Measurements from ENCODE around the gene EML6. TPM values are rescaled to one million over a fixed set of nuclear protein-coding genes. Genes with fewer than 3 reads are reported as not detected.

The EML6 gene
- total RNA-seq, 3 donors from 2014 or later (not counting 1 experiment from before 2014, with no cell fraction given): 1.7 to 3.2 (median 2.4) TPM

GRCh38 chr2:54757500-54757899 lies 34.0 kb downstream of the EML6 start:
- Histone ChIP-seq H3K9me3 (ENCODE audit: control insufficient read depth, insufficient read depth, low read length) (no peaks in the 10 kb centered on the region), H3K4me3 (ENCODE audit: low read length) (no peak overlapping the region), H3K27ac (ENCODE audit: low read length) (no peak overlapping the region), H3K36me3 (ENCODE audit: control insufficient read depth, insufficient read depth, low read length) (no peaks in the 10 kb centered on the region), H3K27me3 (ENCODE audit: control insufficient read depth, insufficient read depth, low read length) (no peaks in the 10 kb centered on the region), H3K4me1 (ENCODE audit: control insufficient read depth, insufficient read depth, low read length) (no peaks in the 10 kb centered on the region)
- no peak for TF ChIP-seq CTCF (IDR thresholded peaks at IDR 0.05)
- ATAC-seq (no peak), DNase-seq (no peak)
- intact Hi-C loops (cut with micrococcal nuclease): no loop called here
- H3K4me1 Mint-ChIP-seq: no peaks in the 10 kb centered on the region
- 64% methylated on average over 4 of the region's 4 CpGs for WGBS (ENCODE audit: insufficient coverage)
- no peak overlapping the region for H3K4me3 Mint-ChIP-seq
- no peaks in the 10 kb centered on the region for H3K9me3 Mint-ChIP-seq
- H3K36me3 Mint-ChIP-seq: no peaks in the 10 kb centered on the region
- peaks cover 8 to 17% of the 10 kb centered on the region in 2 donors for H3K27me3 Mint-ChIP-seq (ENCODE audit: low read depth in 2 of 2)
- no peak overlapping the region for H3K27ac Mint-ChIP-seq

- TF ChIP-seq CTCF (IDR thresholded peaks at IDR 0.05): no peak
- Histone ChIP-seq H3K36me3 (ENCODE audit: control insufficient read depth, insufficient read depth, low read length) (no peaks in the 10 kb centered on the region), H3K27ac (ENCODE audit: low read length) (no peak overlapping the region), H3K27me3 (ENCODE audit: control insufficient read depth, insufficient read depth, low read length) (no peaks in the 10 kb centered on the region), H3K9me3 (ENCODE audit: control insufficient read depth, insufficient read depth, low read length) (no peaks in the 10 kb centered on the region), H3K4me1 (ENCODE audit: control insufficient read depth, insufficient read depth, low read length) (no peaks in the 10 kb centered on the region), H3K4me3 (ENCODE audit: low read length) (no peak overlapping the region)
- Mint-ChIP-seq H3K27ac (no peak overlapping the region), H3K36me3 (no peaks in the 10 kb centered on the region), H3K4me3 (no peak overlapping the region), H3K4me1 (no peaks in the 10 kb centered on the region), H3K9me3 (no peaks in the 10 kb centered on the region), H3K27me3 (ENCODE audit: low read depth in 2 of 2) (peaks cover 18 to 20% of the 10 kb centered on the region in 2 donors)
- intact Hi-C loops (cut with micrococcal nuclease): no loop called here
- no peak for ATAC-seq
- DNase-seq: no peak
- WGBS (ENCODE audit: insufficient coverage): 90% methylated on average over 1 of the region's 1 CpG
These were observed 35.5 kb downstream of the EML6 start for GRCh38 chr2:54758951-54759350.

GRCh38 chr2:54760310-54760709 lies 36.8 kb downstream of the EML6 start:
- H3K9me3 ChIP-seq (ENCODE audit: control insufficient read depth, insufficient read depth, low read length): no peaks in the 10 kb centered on the region
- H3K4me3 ChIP-seq (ENCODE audit: low read length): no peak overlapping the region
- WGBS (ENCODE audit: insufficient coverage): no CpG with 5 or more reads among the region's 2 CpGs
- Mint-ChIP-seq H3K4me3 (no peak overlapping the region), H3K27me3 (ENCODE audit: low read depth in 2 of 2) (peaks cover 18 to 20% of the 10 kb centered on the region in 2 donors), H3K4me1 (no peaks in the 10 kb centered on the region), H3K27ac (no peak overlapping the region), H3K36me3 (no peaks in the 10 kb centered on the region), H3K9me3 (no peaks in the 10 kb centered on the region)
- H3K4me1 ChIP-seq (ENCODE audit: control insufficient read depth, insufficient read depth, low read length): no peaks in the 10 kb centered on the region
- no peak for ATAC-seq
- no peak overlapping the region for H3K27ac ChIP-seq (ENCODE audit: low read length)
- intact Hi-C loops (cut with micrococcal nuclease): no loop called here
- no peak for TF ChIP-seq CTCF (IDR thresholded peaks at IDR 0.05)
- H3K36me3 ChIP-seq (ENCODE audit: control insufficient read depth, insufficient read depth, low read length): no peaks in the 10 kb centered on the region
- H3K27me3 ChIP-seq (ENCODE audit: control insufficient read depth, insufficient read depth, low read length): no peaks in the 10 kb centered on the region
- DNase-seq: no peak

GRCh38 chr2:54763636-54764291 lies 40.3 kb downstream of the EML6 start:
- no peaks in the 10 kb centered on the region for H3K9me3 ChIP-seq (ENCODE audit: control insufficient read depth, insufficient read depth, low read length)
- H3K4me3 ChIP-seq (ENCODE audit: low read length): no peak overlapping the region
- Mint-ChIP-seq H3K27me3 (ENCODE audit: low read depth in 2 of 2) (peaks cover 8 to 10% of the 10 kb centered on the region in 2 donors), H3K9me3 (no peaks in the 10 kb centered on the region), H3K4me3 (no peak overlapping the region), H3K36me3 (no peaks in the 10 kb centered on the region), H3K4me1 (no peaks in the 10 kb centered on the region), H3K27ac (no peak overlapping the region)
- H3K36me3 ChIP-seq (ENCODE audit: control insufficient read depth, insufficient read depth, low read length): no peaks in the 10 kb centered on the region
- no peak overlapping the region for H3K27ac ChIP-seq (ENCODE audit: low read length)
- ATAC-seq (no peak), DNase-seq (peak in 1 of 2 donors; percentile 20)
- H3K27me3 ChIP-seq (ENCODE audit: control insufficient read depth, insufficient read depth, low read length): no peaks in the 10 kb centered on the region
- intact Hi-C loops (cut with micrococcal nuclease): no loop called here
- H3K4me1 ChIP-seq (ENCODE audit: control insufficient read depth, insufficient read depth, low read length): no peaks in the 10 kb centered on the region
- no peak for TF ChIP-seq CTCF (IDR thresholded peaks at IDR 0.05)
- 86% methylated on average over 5 of the region's 7 CpGs for WGBS (ENCODE audit: insufficient coverage)
